HT-29 (cell line): Measurements from ENCODE around the gene PTH2. TPM values are rescaled to one million over a fixed set of nuclear protein-coding genes. Genes with fewer than 3 reads are reported as not detected.
"Not testable (repeated sequence)": the region's sequence is repeated elsewhere in the genome, so short reads cannot be mapped to it uniquely, and the experiment has no call there.

Experiments used
- DNase-seq: peaks from one replicate; pipeline ENCODE4 v3.0.0-alpha.2; 2015; ENCODE audit warnings: low spot score
- total RNA-seq: library from RNA; depleted of rRNA; stranded (reverse); fragments of >200 nt; shearing (Covaris generic); gene quantifications from 2 replicates; pipeline ENCODE4 v1.2.3, GENCODE V29; 2014; rRNA removed

PTH2 gene
- total RNA-seq, 1 experiment from 2014 or later = not detected

GRCh38 chr19:49382639-49383038, 40.6 kb downstream of the PTH2 start:
- DNase-seq = no peak

- no peak for DNase-seq
Observed at GRCh38 chr19:49380391-49380790, 42.9 kb downstream of the PTH2 start.

- no peak for DNase-seq
Observed at GRCh38 chr19:49378512-49378911, 44.7 kb downstream of the PTH2 start.

GRCh38 chr19:49374665-49375434, 48.4 kb downstream of the PTH2 start:
- no peak for DNase-seq

- not testable (repeated sequence) for DNase-seq
Observed at GRCh38 chr19:49373174-49373573, 50.1 kb downstream of the PTH2 start.

Other genes starting within 250 kb of the PTH2 start
- gene SLC6A16, start 98.2 kb downstream of the PTH2 start, total RNA-seq = 0.26 TPM in 1 of 2 replicates, not detected in the other
- gene CD37, start 88.0 kb downstream of the PTH2 start, total RNA-seq = not detected in 2 replicates
- gene TEAD2, start 61.0 kb downstream of the PTH2 start, total RNA-seq = 27.2 and 28.6 TPM in 2 replicates
- 0.18 and 0.53 TPM in 2 replicates for gene DKKL1, start 59.6 kb downstream of the PTH2 start, total RNA-seq
- not detected in 2 replicates for gene KASH5, start 35.2 kb downstream of the PTH2 start, total RNA-seq
- gene GFY, start 1.9 kb upstream of the PTH2 start, total RNA-seq = not detected in 2 replicates
- gene SLC17A7, start 18.1 kb upstream of the PTH2 start, total RNA-seq = 0.13 and 0.18 TPM in 2 replicates
- 337 and 351 TPM in 2 replicates for gene PIH1D1, start 28.4 kb upstream of the PTH2 start, total RNA-seq
- 214 and 224 TPM in 2 replicates for gene ALDH16A1, start 29.8 kb upstream of the PTH2 start, total RNA-seq
- 1.6 and 2.1 TPM in 2 replicates for gene FLT3LG, start 50.8 kb upstream of the PTH2 start, total RNA-seq
- 7,406 and 7,983 TPM in 2 replicates for gene RPL13A, start 64.2 kb upstream of the PTH2 start, total RNA-seq
- gene RPS11, start 73.0 kb upstream of the PTH2 start, total RNA-seq = 5,724 and 5,984 TPM in 2 replicates
- 150 and 176 TPM in 2 replicates for gene FCGRT, start 89.2 kb upstream of the PTH2 start, total RNA-seq
- gene RCN3, start 104.6 kb upstream of the PTH2 start, total RNA-seq = 17.6 and 25.6 TPM in 2 replicates
- gene NOSIP, start 157.1 kb upstream of the PTH2 start, total RNA-seq = 247 and 262 TPM in 2 replicates
- gene PRRG2, start 157.9 kb upstream of the PTH2 start, total RNA-seq = 25.8 and 26.3 TPM in 2 replicates
- 15.0 and 15.3 TPM in 2 replicates for gene PRR12, start 167.7 kb upstream of the PTH2 start, total RNA-seq
- 33.1 and 45.2 TPM in 2 replicates for gene RRAS, start 216.7 kb upstream of the PTH2 start, total RNA-seq
- gene SCAF1, start 218.8 kb upstream of the PTH2 start, total RNA-seq = 58.6 and 67.6 TPM in 2 replicates
- 380 and 432 TPM in 2 replicates for gene IRF3, start 242.4 kb upstream of the PTH2 start, total RNA-seq
- gene BCL2L12, start 242.5 kb upstream of the PTH2 start, total RNA-seq = 78.2 and 100 TPM in 2 replicates